HepG2 (cell line): ENCODE measurements around the gene LITAF. TPM values are rescaled to one million over a fixed set of nuclear protein-coding genes. Genes with fewer than 3 reads are reported as not detected.
A peak's percentile ranks its signal among the peaks of the same experiment; 100 is the strongest.

Experiments
- ISX ChIP-seq: sonication (generic); formaldehyde crosslinking; conservative IDR thresholded peaks from 2 replicates; pipeline ENCODE4 v1.5.0; 2020; ENCODE audit warnings: missing genetic modification reagents
- KAT7 ChIP-seq: IDR thresholded peaks from 2 replicates; pipeline ENCODE4 v1.6.1; 2018; ENCODE audit warnings: borderline replicate concordance, missing compliant biosample characterization
- ZBTB38 ChIP-seq: sonication (generic); formaldehyde crosslinking; IDR thresholded peaks from 2 replicates; pipeline ENCODE4 v1.5.1; 2020; ENCODE audit warnings: mild to moderate bottlenecking, missing genetic modification reagents
- ZBTB4 ChIP-seq: sonication (generic); formaldehyde crosslinking; IDR thresholded peaks from 2 replicates; pipeline ENCODE4 v1.4.0; 2020; ENCODE audit warnings: missing genetic modification reagents, mild to moderate bottlenecking, borderline replicate concordance
- ZMYM3 ChIP-seq: sonication (generic); formaldehyde crosslinking; IDR thresholded peaks from 2 replicates; pipeline ENCODE4 v1.5.1; 2020; ENCODE audit warnings: mild to moderate bottlenecking, missing genetic modification reagents
- ZNF556 ChIP-seq: sonication (generic); formaldehyde crosslinking; IDR thresholded peaks from 2 replicates; pipeline ENCODE4 v1.4.0; 2020; ENCODE audit warnings: mild to moderate bottlenecking, missing genetic modification reagents, borderline replicate concordance
- polyA plus RNA-seq, 8 experiments: library from polyadenylated mRNA; depleted of rRNA in 3 of 8; stranded (reverse) in 7 of 8; unstranded in 1 of 8; fragments of >200 nt; fragmentation: Illumina TruSeq in 4 of 8; extraction: Trizol in 4 of 8; gene quantifications; 2 replicates each; pipeline versions ENCODE4 v1.2.1 to v1.2.3, GENCODE V29; 2011 to 2016; ENCODE audit warnings: low read depth in 4 of 8, missing spikeins in 1 of 8, mixed read lengths in 1 of 8; ENCODE audit not compliant: insufficient read depth in 1 of 8
- total RNA-seq, 5 experiments: library from RNA; depleted of rRNA; stranded (reverse); fragments of >200 nt; fragmentation: Illumina TruSeq; extraction: Trizol; gene quantifications; 2 replicates each; pipeline ENCODE4 v1.2.3, GENCODE V29; 2016; ENCODE audit warnings: low read depth in 1 of 5
- TF ChIP-seq, protein P1 (sequence below): sonication (generic); formaldehyde crosslinking; IDR thresholded peaks from 2 replicates; pipeline ENCODE4 v1.8.0; 2022; ENCODE audit warnings: missing genetic modification reagents, mild to moderate bottlenecking, borderline replicate concordance
- TF ChIP-seq, protein P2 (sequence below), 2 experiments: sonication (generic) in 1 of 2; formaldehyde crosslinking in 1 of 2; IDR thresholded peaks; 2 replicates each; pipeline versions ENCODE4 v1.4.0 to v1.6.1; 2018 to 2020; ENCODE audit warnings: missing genetic modification reagents in 2 of 2, borderline replicate concordance in 1 of 2, low read depth in 1 of 2, mild to moderate bottlenecking in 1 of 2, missing biosample characterization in 1 of 2
- TF ChIP-seq, protein P3 (sequence below): sonication (generic); formaldehyde crosslinking; IDR thresholded peaks from 2 replicates; pipeline ENCODE4 v1.5.1; 2020; ENCODE audit warnings: mild to moderate bottlenecking, missing genetic modification reagents, moderate library complexity

LITAF gene
- total and polyA plus RNA-seq, 2 of the 13 experiments (the other 11 are each of a cell fraction or from before 2014, with no cell fraction given) = 80.1 to 141 TPM

- TF ChIP-seq, protein P1, sequence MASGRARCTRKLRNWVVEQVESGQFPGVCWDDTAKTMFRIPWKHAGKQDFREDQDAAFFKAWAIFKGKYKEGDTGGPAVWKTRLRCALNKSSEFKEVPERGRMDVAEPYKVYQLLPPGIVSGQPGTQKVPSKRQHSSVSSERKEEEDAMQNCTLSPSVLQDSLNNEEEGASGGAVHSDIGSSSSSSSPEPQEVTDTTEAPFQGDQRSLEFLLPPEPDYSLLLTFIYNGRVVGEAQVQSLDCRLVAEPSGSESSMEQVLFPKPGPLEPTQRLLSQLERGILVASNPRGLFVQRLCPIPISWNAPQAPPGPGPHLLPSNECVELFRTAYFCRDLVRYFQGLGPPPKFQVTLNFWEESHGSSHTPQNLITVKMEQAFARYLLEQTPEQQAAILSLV (CRISPR knock-in tag) = 0 out of 2 replicates have a peak, but pooled peaks have one; percentile 56
- TF ChIP-seq ZBTB38 (CRISPR knock-in tag) (0 out of 2 replicates have a peak, but pooled peaks have one; percentile 30), ISX (CRISPR knock-in tag) (no peak), ZNF556 (CRISPR knock-in tag) (0 out of 2 replicates have a peak, but pooled peaks have one; percentile 29), ZBTB4 (CRISPR knock-in tag) (0 out of 2 replicates have a peak, but pooled peaks have one; percentile 28), ZMYM3 (CRISPR knock-in tag) (0 out of 2 replicates have a peak, but pooled peaks have one; percentile 22), KAT7 (CRISPR knock-in tag) (0 out of 2 replicates have a peak, but pooled peaks have one; percentile 9)
- TF ChIP-seq, protein P2, sequence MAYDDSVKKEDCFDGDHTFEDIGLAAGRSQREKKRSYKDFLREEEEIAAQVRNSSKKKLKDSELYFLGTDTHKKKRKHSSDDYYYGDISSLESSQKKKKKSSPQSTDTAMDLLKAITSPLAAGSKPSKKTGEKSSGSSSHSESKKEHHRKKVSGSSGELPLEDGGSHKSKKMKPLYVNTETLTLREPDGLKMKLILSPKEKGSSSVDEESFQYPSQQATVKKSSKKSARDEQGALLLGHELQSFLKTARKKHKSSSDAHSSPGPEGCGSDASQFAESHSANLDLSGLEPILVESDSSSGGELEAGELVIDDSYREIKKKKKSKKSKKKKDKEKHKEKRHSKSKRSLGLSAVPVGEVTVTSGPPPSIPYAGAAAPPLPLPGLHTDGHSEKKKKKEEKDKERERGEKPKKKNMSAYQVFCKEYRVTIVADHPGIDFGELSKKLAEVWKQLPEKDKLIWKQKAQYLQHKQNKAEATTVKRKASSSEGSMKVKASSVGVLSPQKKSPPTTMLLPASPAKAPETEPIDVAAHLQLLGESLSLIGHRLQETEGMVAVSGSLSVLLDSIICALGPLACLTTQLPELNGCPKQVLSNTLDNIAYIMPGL (CRISPR knock-in tag; IDR thresholded peaks at IDR 0.05; ENCODE audit: borderline replicate concordance in 1 of 2, low read depth in 1 of 2) = 0 out of 4 replicates have a peak, but pooled peaks of 1 of the 2 experiments have one; percentile 32
- TF ChIP-seq, protein P3, sequence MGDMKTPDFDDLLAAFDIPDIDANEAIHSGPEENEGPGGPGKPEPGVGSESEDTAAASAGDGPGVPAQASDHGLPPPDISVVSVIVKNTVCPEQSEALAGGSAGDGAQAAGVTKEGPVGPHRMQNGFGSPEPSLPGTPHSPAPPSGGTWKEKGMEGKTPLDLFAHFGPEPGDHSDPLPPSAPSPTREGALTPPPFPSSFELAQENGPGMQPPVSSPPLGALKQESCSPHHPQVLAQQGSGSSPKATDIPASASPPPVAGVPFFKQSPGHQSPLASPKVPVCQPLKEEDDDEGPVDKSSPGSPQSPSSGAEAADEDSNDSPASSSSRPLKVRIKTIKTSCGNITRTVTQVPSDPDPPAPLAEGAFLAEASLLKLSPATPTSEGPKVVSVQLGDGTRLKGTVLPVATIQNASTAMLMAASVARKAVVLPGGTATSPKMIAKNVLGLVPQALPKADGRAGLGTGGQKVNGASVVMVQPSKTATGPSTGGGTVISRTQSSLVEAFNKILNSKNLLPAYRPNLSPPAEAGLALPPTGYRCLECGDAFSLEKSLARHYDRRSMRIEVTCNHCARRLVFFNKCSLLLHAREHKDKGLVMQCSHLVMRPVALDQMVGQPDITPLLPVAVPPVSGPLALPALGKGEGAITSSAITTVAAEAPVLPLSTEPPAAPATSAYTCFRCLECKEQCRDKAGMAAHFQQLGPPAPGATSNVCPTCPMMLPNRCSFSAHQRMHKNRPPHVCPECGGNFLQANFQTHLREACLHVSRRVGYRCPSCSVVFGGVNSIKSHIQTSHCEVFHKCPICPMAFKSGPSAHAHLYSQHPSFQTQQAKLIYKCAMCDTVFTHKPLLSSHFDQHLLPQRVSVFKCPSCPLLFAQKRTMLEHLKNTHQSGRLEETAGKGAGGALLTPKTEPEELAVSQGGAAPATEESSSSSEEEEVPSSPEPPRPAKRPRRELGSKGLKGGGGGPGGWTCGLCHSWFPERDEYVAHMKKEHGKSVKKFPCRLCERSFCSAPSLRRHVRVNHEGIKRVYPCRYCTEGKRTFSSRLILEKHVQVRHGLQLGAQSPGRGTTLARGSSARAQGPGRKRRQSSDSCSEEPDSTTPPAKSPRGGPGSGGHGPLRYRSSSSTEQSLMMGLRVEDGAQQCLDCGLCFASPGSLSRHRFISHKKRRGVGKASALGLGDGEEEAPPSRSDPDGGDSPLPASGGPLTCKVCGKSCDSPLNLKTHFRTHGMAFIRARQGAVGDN (CRISPR knock-in tag) = peak; percentile 33
Observed at GRCh38 chr16:11580451-11581086, 6.2 kb downstream of the LITAF start (continued).
